ENCODE measurements around the gene TLX2.
A peak's percentile ranks its signal among the peaks of the same experiment; 100 is the strongest.

TLX2 gene

GRCh38 chr2:74531666-74532065 lies 17.4 kb downstream of the TLX2 start:
- DNase-seq, result no peak

GRCh38 chr2:74532222-74532621 lies 18.0 kb downstream of the TLX2 start:
- no peak for DNase-seq

- DNase-seq, result no peak
Measured at GRCh38 chr2:74533464-74533863, 19.2 kb downstream of the TLX2 start.

GRCh38 chr2:74534411-74534810 lies 20.2 kb downstream of the TLX2 start:
- no peak for DNase-seq

GRCh38 chr2:74535440-74535965 lies 21.3 kb downstream of the TLX2 start:
- DNase-seq, result no peak

GRCh38 chr2:74536166-74536950 lies 22.1 kb downstream of the TLX2 start:
- no peak for DNase-seq

GRCh38 chr2:74537140-74537539 lies 22.9 kb downstream of the TLX2 start:
- no peak for DNase-seq

GRCh38 chr2:74538881-74539339 lies 24.7 kb downstream of the TLX2 start:
- DNase-seq, result no peak

- DNase-seq, result no peak
Measured at GRCh38 chr2:74540291-74540690, 26.0 kb downstream of the TLX2 start.

- no peak for DNase-seq
Measured at GRCh38 chr2:74542978-74543377, 28.7 kb downstream of the TLX2 start.

GRCh38 chr2:74544634-74545033 lies 30.4 kb downstream of the TLX2 start:
- DNase-seq, result no peak

- no peak for DNase-seq
Measured at GRCh38 chr2:74546004-74546403, 31.8 kb downstream of the TLX2 start.

- no peak for DNase-seq
Measured at GRCh38 chr2:74548285-74548899, 34.1 kb downstream of the TLX2 start.

GRCh38 chr2:74548900-74549826 lies 34.9 kb downstream of the TLX2 start:
- DNase-seq, result peak in 13 of 51 donors; percentile 5 to 36 (median 22)

GRCh38 chr2:74550231-74550630 lies 36.0 kb downstream of the TLX2 start:
- DNase-seq, result no peak

GRCh38 chr2:74551530-74551929 lies 37.3 kb downstream of the TLX2 start:
- DNase-seq, result no peak

- no peak for DNase-seq
Measured at GRCh38 chr2:74551942-74552913, 38.0 kb downstream of the TLX2 start.

GRCh38 chr2:74552914-74553811 lies 38.9 kb downstream of the TLX2 start:
- peak in 15 of 51 donors; percentile 12 to 55 (median 30) for DNase-seq
